Measurements from ENCODE around the gene SDF2L1.
A peak's percentile ranks its signal among the peaks of the same experiment; 100 is the strongest.
"Not testable (repeated sequence)": the region's sequence is repeated elsewhere in the genome, so short reads cannot be mapped to it uniquely, and the experiment has no call there.

SDF2L1 gene

GRCh38 chr22:21641789-21642583 is at the start of gene SDF2L1:
SDF2L1 (plus strand) TSS chr22:21642302; CDS start chr22:21642337, 35 bp downstream.
- DNase-seq (ENCODE audit: low spot score in 2 of 2) (peak; percentile 95 to 97), ATAC-seq (ENCODE audit: low read depth) (peak; percentile 95)
- H3K4me1 Mint-ChIP-seq, result peaks cover 16% of the 10 kb centered on the region
- H3K27me3 Mint-ChIP-seq, result no peaks in the 10 kb centered on the region
- H3K4me3 Mint-ChIP-seq, result peak within 1 kb of the TSS; percentile 78
- H3K36me3 Mint-ChIP-seq, result peaks cover 6% of the 10 kb centered on the region
- peak within 1 kb of the TSS; percentile 22 for H3K27ac Mint-ChIP-seq
- H3K9me3 Mint-ChIP-seq, result no peaks in the 10 kb centered on the region

- Mint-ChIP-seq H3K36me3 (peaks cover 32% of the 10 kb centered on the region), H3K9me3 (no peaks in the 10 kb centered on the region), H3K4me1 (peaks cover 43% of the 10 kb centered on the region), H3K4me3 (no peak overlapping the region), H3K27ac (no peak overlapping the region), H3K27me3 (no peaks in the 10 kb centered on the region)
- ATAC-seq (ENCODE audit: low read depth) (no peak), DNase-seq (ENCODE audit: low spot score in 2 of 2) (no peak)
Observed at GRCh38 chr22:21592422-21592821, 49.7 kb upstream of the SDF2L1 start.

- H3K9me3 Mint-ChIP-seq, result no peaks in the 10 kb centered on the region
- peaks cover 38% of the 10 kb centered on the region for H3K4me1 Mint-ChIP-seq
- no peaks in the 10 kb centered on the region for H3K27me3 Mint-ChIP-seq
- peaks cover 35% of the 10 kb centered on the region for H3K36me3 Mint-ChIP-seq
- ATAC-seq (ENCODE audit: low read depth), result no peak
- no peak overlapping the region for H3K4me3 Mint-ChIP-seq
- no peak for DNase-seq (ENCODE audit: low spot score in 2 of 2)
- peak overlapping the region; percentile 54 for H3K27ac Mint-ChIP-seq
Observed at GRCh38 chr22:21593406-21594232, 48.5 kb upstream of the SDF2L1 start.

- no peaks in the 10 kb centered on the region for H3K27me3 Mint-ChIP-seq
- ATAC-seq (ENCODE audit: low read depth) (no peak), DNase-seq (ENCODE audit: low spot score in 2 of 2) (no peak)
- H3K4me1 Mint-ChIP-seq, result peaks cover 35% of the 10 kb centered on the region
- peaks cover 41% of the 10 kb centered on the region for H3K36me3 Mint-ChIP-seq
- no peak overlapping the region for H3K4me3 Mint-ChIP-seq
- no peaks in the 10 kb centered on the region for H3K9me3 Mint-ChIP-seq
- H3K27ac Mint-ChIP-seq, result no peak overlapping the region
Observed at GRCh38 chr22:21594865-21595452, 47.1 kb upstream of the SDF2L1 start.

- H3K27me3 Mint-ChIP-seq; H3K9me3 Mint-ChIP-seq; DNase-seq (ENCODE audit: low spot score in 2 of 2); H3K4me3 Mint-ChIP-seq; ATAC-seq (ENCODE audit: low read depth); H3K27ac Mint-ChIP-seq: not testable (repeated sequence)
- Mint-ChIP-seq H3K4me1 (peaks cover 22% of the 10 kb centered on the region), H3K36me3 (peaks cover 40% of the 10 kb centered on the region)
Observed at GRCh38 chr22:21596356-21597135, 45.6 kb upstream of the SDF2L1 start.

GRCh38 chr22:21598302-21598701 is 43.8 kb upstream of the SDF2L1 start:
- Mint-ChIP-seq H3K9me3 (no peaks in the 10 kb centered on the region), H3K27ac (peak overlapping the region; percentile 2), H3K4me3 (no peak overlapping the region), H3K36me3 (peaks cover 38% of the 10 kb centered on the region), H3K27me3 (no peaks in the 10 kb centered on the region), H3K4me1 (peaks cover 23% of the 10 kb centered on the region)
- ATAC-seq (ENCODE audit: low read depth), result no peak
- DNase-seq (ENCODE audit: low spot score in 2 of 2), result no peak

- peak overlapping the region; percentile 11 for H3K4me3 Mint-ChIP-seq
- peaks cover 15% of the 10 kb centered on the region for H3K4me1 Mint-ChIP-seq
- H3K27ac Mint-ChIP-seq, result peak overlapping the region; percentile 24
- no peak for ATAC-seq (ENCODE audit: low read depth)
- H3K36me3 Mint-ChIP-seq, result peaks cover 28% of the 10 kb centered on the region
- H3K27me3 Mint-ChIP-seq, result no peaks in the 10 kb centered on the region
- DNase-seq (ENCODE audit: low spot score in 2 of 2), result no peak
- H3K9me3 Mint-ChIP-seq, result no peaks in the 10 kb centered on the region
Observed at GRCh38 chr22:21599053-21599893, 42.8 kb upstream of the SDF2L1 start.

GRCh38 chr22:21602579-21602978 is 39.5 kb upstream of the SDF2L1 start:
- no peaks in the 10 kb centered on the region for H3K27me3 Mint-ChIP-seq
- H3K36me3 Mint-ChIP-seq, result peaks cover 9% of the 10 kb centered on the region
- DNase-seq (ENCODE audit: low spot score in 2 of 2) (no peak), ATAC-seq (ENCODE audit: low read depth) (no peak)
- H3K9me3 Mint-ChIP-seq, result no peaks in the 10 kb centered on the region
- peak overlapping the region; percentile 72 for H3K27ac Mint-ChIP-seq
- H3K4me1 Mint-ChIP-seq, result peaks cover 27% of the 10 kb centered on the region
- H3K4me3 Mint-ChIP-seq, result no peak overlapping the region

GRCh38 chr22:21603973-21604372 is 38.1 kb upstream of the SDF2L1 start:
- H3K4me3 Mint-ChIP-seq, result no peak overlapping the region
- H3K27me3 Mint-ChIP-seq, result no peaks in the 10 kb centered on the region
- no peak for ATAC-seq (ENCODE audit: low read depth)
- peaks cover 6% of the 10 kb centered on the region for H3K36me3 Mint-ChIP-seq
- no peak overlapping the region for H3K27ac Mint-ChIP-seq
- no peaks in the 10 kb centered on the region for H3K9me3 Mint-ChIP-seq
- DNase-seq (ENCODE audit: low spot score in 2 of 2), result no peak
- peaks cover 23% of the 10 kb centered on the region for H3K4me1 Mint-ChIP-seq

- Mint-ChIP-seq H3K27ac (peak overlapping the region; percentile 69), H3K27me3 (no peaks in the 10 kb centered on the region), H3K36me3 (peaks cover 2% of the 10 kb centered on the region)
Observed at GRCh38 chr22:21605887-21606564, 36.1 kb upstream of the SDF2L1 start.

GRCh38 chr22:21606775-21607174 is 35.3 kb upstream of the SDF2L1 start:
- no peaks in the 10 kb centered on the region for H3K27me3 Mint-ChIP-seq
- peaks cover 23% of the 10 kb centered on the region for H3K4me1 Mint-ChIP-seq
- no peak overlapping the region for H3K4me3 Mint-ChIP-seq
- DNase-seq (ENCODE audit: low spot score in 2 of 2), result no peak
- peaks cover 7% of the 10 kb centered on the region for H3K36me3 Mint-ChIP-seq
- no peaks in the 10 kb centered on the region for H3K9me3 Mint-ChIP-seq
- H3K27ac Mint-ChIP-seq, result no peak overlapping the region
- no peak for ATAC-seq (ENCODE audit: low read depth)

More at GRCh38 chr22:21605887-21606564, 36.1 kb upstream of the SDF2L1 start:
- Mint-ChIP-seq H3K9me3 (no peaks in the 10 kb centered on the region), H3K4me1 (peaks cover 20% of the 10 kb centered on the region), H3K4me3 (no peak overlapping the region)
- ATAC-seq (ENCODE audit: low read depth) (no peak), DNase-seq (ENCODE audit: low spot score in 2 of 2) (no peak)

GRCh38 chr22:21609556-21610157 is 32.4 kb upstream of the SDF2L1 start:
- H3K9me3 Mint-ChIP-seq; H3K4me3 Mint-ChIP-seq; H3K27ac Mint-ChIP-seq; DNase-seq (ENCODE audit: low spot score in 2 of 2); H3K27me3 Mint-ChIP-seq; ATAC-seq (ENCODE audit: low read depth): not testable (repeated sequence)
- H3K4me1 Mint-ChIP-seq, result peaks cover 26% of the 10 kb centered on the region
- H3K36me3 Mint-ChIP-seq, result peaks cover 11% of the 10 kb centered on the region

All from memory B cell (primary cell).